C4-2B (cell line): ENCODE data around the gene NINJ1.

Source experiments
- CTCF ChIP-seq: fragments of 450-650 bp; conservative IDR thresholded peaks from 2 replicates; pipeline ENCODE4 v1.5.1; 2017; ENCODE audit warnings: mild to moderate bottlenecking
- ZFX ChIP-seq: fragments of 450-650 bp; IDR thresholded peaks from 2 replicates; pipeline ENCODE4 v1.6.1; 2017

DNA sequence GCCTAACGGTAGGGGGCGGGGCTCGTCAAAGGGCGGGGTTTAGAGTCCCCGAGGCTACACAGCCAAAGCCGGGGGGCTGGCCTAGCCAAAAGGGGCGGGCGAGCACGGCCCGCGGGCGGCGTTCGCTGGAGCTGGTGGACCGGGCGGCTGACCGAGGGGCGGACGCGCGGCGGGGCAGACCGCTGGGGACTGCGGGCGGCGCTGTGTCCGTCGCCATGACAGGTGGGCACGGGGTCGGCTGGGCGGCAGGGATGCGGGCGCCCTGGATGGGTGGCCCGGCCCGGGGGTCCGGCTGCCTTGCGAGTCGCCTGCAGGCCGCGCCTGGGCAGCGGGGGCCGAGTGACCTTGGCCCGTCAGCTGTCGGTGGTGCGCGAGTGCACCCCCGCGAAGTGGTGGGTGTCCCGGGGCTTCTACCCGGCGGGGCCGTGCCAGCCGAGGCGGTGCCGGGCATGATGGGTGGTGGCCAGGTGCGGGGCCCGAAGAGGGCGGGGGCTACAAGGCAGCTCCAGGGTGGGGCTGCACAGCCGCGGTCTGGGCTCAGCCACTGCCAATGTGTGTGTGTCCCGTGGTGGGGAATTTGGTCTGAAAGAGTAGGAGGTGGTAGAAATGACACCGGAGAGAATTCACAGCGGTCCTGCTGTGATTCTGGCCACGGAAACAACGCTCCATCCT lies 37.8 kb downstream of the NINJ1 start, which contains the start of gene CARD19:
- TF ChIP-seq CTCF (no peak), ZFX (peak; percentile 58; the same call in 1 of the 2 replicates)
